HepG2 (cell line): ENCODE measurements around the gene UBP1. TPM values are rescaled to one million over a fixed set of nuclear protein-coding genes. Genes with fewer than 3 reads are reported as not detected.
A peak's percentile ranks its signal among the peaks of the same experiment; 100 is the strongest.

Experiments
- ATAC-seq: fragments of 200-7000 bp; cut with Tn5 transposase; 3 replicates; pipeline ENCODE4 v1.9.1; 2020; ENCODE audit warnings: mild to moderate bottlenecking, moderate library complexity
- BruUV-seq: library from RNA; stranded (reverse); fragments of 400-500 nt; replicated peaks from 2 replicates; lab custom pipeline; 2021; lab: Mats Ljungman, UMichigan
- CTCF ChIA-PET: fragments of 300-600 bp; formaldehyde crosslinking; extraction: SDS; loops from one replicate; lab custom pipeline; 2021; ENCODE audit warnings: low total read pairs, inconsistent platforms, low intra/inter-chr PET ratio; lab: Yijun Ruan, JAX
- POLR2A ChIA-PET: fragments of 350-600 bp; sonication (Branson Sonifier 250); formaldehyde crosslinking; loops from one replicate; lab custom pipeline; 2020; ENCODE audit warnings: antibody characterized with exemption, inconsistent platforms; lab: Yijun Ruan, JAX
- DNase-seq: peaks from one replicate; pipeline ENCODE4 v3.0.0-alpha.2; 2015; ENCODE audit warnings: low spot score
- FAIRE-seq: peaks from 3 replicates; lab custom pipeline; 2011; peaks lifted over from hg19 to GRCh38; lab: Jason Lieb, UNC
- H2AFZ ChIP-seq: one replicate; pipeline ENCODE4 v1.6.1; 2011; ENCODE audit warnings: low read length, inconsistent platforms
- H3K27ac ChIP-seq: fragments of 300-600 bp; 3 replicates; pipeline ENCODE4 v1.8.0; 2011; ENCODE audit warnings: mixed run types, mild to moderate bottlenecking, mixed read lengths, low read length, inconsistent platforms; ENCODE audit not compliant: insufficient read depth; ENCODE audit errors: extremely low read length
- H3K27me3 ChIP-seq, 2 experiments: fragments of 200-600 bp in 1 of 2; 2 replicates in 1 of 2; 3 replicates in 1 of 2; pipeline versions ENCODE4 v1.6.0 to v1.8.0; 2011; ENCODE audit warnings: low read length in 2 of 2, mild to moderate bottlenecking in 2 of 2, moderate library complexity in 2 of 2, inconsistent platforms in 1 of 2; ENCODE audit not compliant: insufficient read depth in 2 of 2, control insufficient read depth in 1 of 2
- H3K36me3 ChIP-seq, 2 experiments: fragments of 200-600 bp in 1 of 2; replicated peaks in 1 of 2; 2 replicates in 1 of 2; 3 replicates in 1 of 2; pipeline versions ENCODE4 v1.5.1 to v1.8.0; 2011; ENCODE audit warnings: low read length in 2 of 2, inconsistent platforms in 1 of 2; ENCODE audit not compliant: insufficient read depth in 2 of 2, control insufficient read depth in 1 of 2
- H3K4me1 ChIP-seq: 2 replicates; pipeline ENCODE4 v1.5.1; 2012; ENCODE audit warnings: low read length, inconsistent platforms; ENCODE audit not compliant: insufficient read depth
- H3K4me2 ChIP-seq: 2 replicates; pipeline ENCODE4 v1.6.0; 2011; ENCODE audit warnings: low read depth, low read length, inconsistent platforms
- H3K4me3 ChIP-seq, 3 experiments: fragments of 200-600 bp in 1 of 3; sonication (generic), shearing (Covaris generic) in 1 of 3; replicated peaks in 1 of 3; 2 replicates each; pipeline ENCODE4 v1.5.1; 2011 to 2016; ENCODE audit warnings: low read length in 3 of 3, inconsistent platforms in 2 of 3, low read depth in 2 of 3, mild to moderate bottlenecking in 2 of 3, control low read depth in 1 of 3, mixed read lengths in 1 of 3; ENCODE audit not compliant: insufficient read depth in 1 of 3
- H3K79me2 ChIP-seq: one replicate; pipeline ENCODE4 v1.6.1; 2011; ENCODE audit warnings: low read length, inconsistent platforms; ENCODE audit not compliant: insufficient read depth
- H3K9ac ChIP-seq: 2 replicates; pipeline ENCODE4 v1.6.0; 2011; ENCODE audit warnings: mild to moderate bottlenecking, low read depth, low read length, inconsistent platforms; ENCODE audit not compliant: insufficient read depth
- H3K9me3 ChIP-seq: 2 replicates; pipeline ENCODE4 v1.5.1; 2012; ENCODE audit warnings: mild to moderate bottlenecking, low read length
- H4K20me1 ChIP-seq: 2 replicates; pipeline ENCODE4 v1.6.0; 2011; ENCODE audit warnings: inconsistent platforms, mild to moderate bottlenecking, low read length, moderate library complexity; ENCODE audit not compliant: insufficient read depth
- ARNT ChIP-seq: fragments of 450-650 bp; IDR thresholded peaks from 2 replicates; pipeline ENCODE4 v1.6.1; 2017
- HHEX ChIP-seq: IDR thresholded peaks from 2 replicates; pipeline ENCODE4 v1.6.1; 2016; ENCODE audit warnings: control low read depth
- NFYC ChIP-seq: IDR thresholded peaks from 2 replicates; pipeline ENCODE4 v1.6.1; 2016; ENCODE audit warnings: missing genetic modification reagents, missing compliant biosample characterization
- POLR2G ChIP-seq: fragments of 200-400 bp; formaldehyde crosslinking; IDR thresholded peaks from 2 replicates; pipeline ENCODE4 v1.6.1; 2018; ENCODE audit warnings: mild to moderate bottlenecking, low read depth, low read length, moderate library complexity
- PTBP1 ChIP-seq: fragments of 200-400 bp; formaldehyde crosslinking; IDR thresholded peaks from 2 replicates; pipeline ENCODE4 v1.6.1; 2018; ENCODE audit warnings: low read length, low read depth; ENCODE audit not compliant: poor library complexity, severe bottlenecking
- RBM22 ChIP-seq: fragments of 200-400 bp; formaldehyde crosslinking; optimal IDR thresholded peaks from 2 replicates; pipeline ENCODE3; 2017; ENCODE audit warnings: mild to moderate bottlenecking, low read length, moderate library complexity
- SNRNP70 ChIP-seq: fragments of 200-400 bp; formaldehyde crosslinking; IDR thresholded peaks from 2 replicates; pipeline ENCODE4 v1.6.1; 2017; ENCODE audit warnings: mild to moderate bottlenecking, low read depth, low read length, moderate library complexity
- SP4 ChIP-seq: sonication (generic); formaldehyde crosslinking; IDR thresholded peaks from 2 replicates; pipeline ENCODE4 v1.8.1; 2023; ENCODE audit warnings: mild to moderate bottlenecking, missing genetic modification reagents
- SP5 ChIP-seq: IDR thresholded peaks from 2 replicates; pipeline ENCODE4 v1.6.1; 2016; ENCODE audit warnings: low read depth, borderline replicate concordance
- TBP ChIP-seq: sonication (generic); formaldehyde crosslinking; IDR thresholded peaks from 2 replicates; pipeline ENCODE4 v1.5.0; 2020; ENCODE audit warnings: missing genetic modification reagents
- ZNF766 ChIP-seq: sonication (generic); formaldehyde crosslinking; IDR thresholded peaks from 2 replicates; pipeline ENCODE4 v1.5.0; 2020; ENCODE audit warnings: missing genetic modification reagents, borderline replicate concordance
- WGBS: methylation state at CpG from one replicate; pipeline ENCODE4 v1.1.6; 2017; ENCODE audit warnings: low lambda C conversion rate; 5-methylcytosine and 5-hydroxymethylcytosine counted together
- in situ Hi-C: cut with HindIII; loops from 2 replicates; pipeline ENCODE4 v1.10.0; 2017; ENCODE audit warnings: low pct_unique_long_range_greater_than_20kb; ENCODE audit not compliant: extremely low pct_ligation_motif_present
- intact Hi-C: fragments of 100-400 bp; cut with micrococcal nuclease; formaldehyde crosslinking; loops from one replicate; pipeline ENCODE4 v1.10.0; 2022; ENCODE audit not compliant: unreplicated experiment
- polyA plus RNA-seq, 8 experiments: library from polyadenylated mRNA; depleted of rRNA in 3 of 8; stranded (reverse) in 7 of 8; unstranded in 1 of 8; fragments of >200 nt; fragmentation: Illumina TruSeq in 4 of 8; extraction: Trizol in 4 of 8; gene quantifications; 2 replicates each; pipeline versions ENCODE4 v1.2.1 to v1.2.3, GENCODE V29; 2011 to 2016; ENCODE audit warnings: low read depth in 4 of 8, missing spikeins in 1 of 8, mixed read lengths in 1 of 8; ENCODE audit not compliant: insufficient read depth in 1 of 8
- total RNA-seq, 5 experiments: library from RNA; depleted of rRNA; stranded (reverse); fragments of >200 nt; fragmentation: Illumina TruSeq; extraction: Trizol; gene quantifications; 2 replicates each; pipeline ENCODE4 v1.2.3, GENCODE V29; 2016; ENCODE audit warnings: low read depth in 1 of 5
- TF ChIP-seq, protein P1 (sequence below): fragments of 450-650 bp; IDR thresholded peaks from 2 replicates; pipeline ENCODE4 v1.6.1; 2017
- TF ChIP-seq, protein P2 (sequence below): sonication (generic); formaldehyde crosslinking; IDR thresholded peaks from 2 replicates; pipeline ENCODE4 v1.4.0; 2020; ENCODE audit warnings: low read depth, mild to moderate bottlenecking, missing genetic modification reagents
- TF ChIP-seq, protein P3 (sequence below): sonication (generic); formaldehyde crosslinking; IDR thresholded peaks from 2 replicates; pipeline ENCODE4 v1.4.0; 2020; ENCODE audit warnings: missing genetic modification reagents
- TF ChIP-seq, protein P4 (sequence below): IDR thresholded peaks from 2 replicates; pipeline ENCODE4 v1.6.1; 2018; ENCODE audit warnings: missing genetic modification reagents, mild to moderate bottlenecking, missing compliant biosample characterization

The UBP1 gene
- total and polyA plus RNA-seq, 2 of the 13 experiments (the other 11 are each of a cell fraction or from before 2014, with no cell fraction given), result 48.3 to 79.9 TPM

DNA sequence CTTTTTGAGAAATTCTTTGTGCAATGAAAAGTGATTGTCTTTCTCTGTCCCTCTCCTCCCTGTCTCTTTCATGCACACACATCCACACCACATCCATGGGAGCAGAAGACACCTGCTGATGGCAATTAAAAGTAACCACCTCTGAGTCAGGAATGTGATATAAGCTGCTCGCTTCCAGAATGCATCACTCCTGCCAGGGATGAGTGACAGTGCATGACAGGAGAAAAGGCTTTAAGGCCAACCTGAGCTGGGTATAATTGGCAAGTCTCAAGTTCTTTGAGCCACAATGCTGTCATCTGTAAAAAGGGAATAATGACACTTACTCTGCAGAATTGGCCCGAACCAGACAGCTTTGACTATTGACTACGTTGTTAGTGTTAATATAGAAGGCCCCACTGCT, 59.6 kb downstream of the UBP1 start:
- H3K79me2 ChIP-seq, result no peaks in the 10 kb centered on the region
- H3K4me1 ChIP-seq, result peaks cover 10% of the 10 kb centered on the region
- DNase-seq, result no peak
- H3K9me3 ChIP-seq, result no peaks in the 10 kb centered on the region
- TF ChIP-seq, protein P1, sequence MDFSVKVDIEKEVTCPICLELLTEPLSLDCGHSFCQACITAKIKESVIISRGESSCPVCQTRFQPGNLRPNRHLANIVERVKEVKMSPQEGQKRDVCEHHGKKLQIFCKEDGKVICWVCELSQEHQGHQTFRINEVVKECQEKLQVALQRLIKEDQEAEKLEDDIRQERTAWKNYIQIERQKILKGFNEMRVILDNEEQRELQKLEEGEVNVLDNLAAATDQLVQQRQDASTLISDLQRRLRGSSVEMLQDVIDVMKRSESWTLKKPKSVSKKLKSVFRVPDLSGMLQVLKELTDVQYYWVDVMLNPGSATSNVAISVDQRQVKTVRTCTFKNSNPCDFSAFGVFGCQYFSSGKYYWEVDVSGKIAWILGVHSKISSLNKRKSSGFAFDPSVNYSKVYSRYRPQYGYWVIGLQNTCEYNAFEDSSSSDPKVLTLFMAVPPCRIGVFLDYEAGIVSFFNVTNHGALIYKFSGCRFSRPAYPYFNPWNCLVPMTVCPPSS, result no peak
- TF ChIP-seq SP5 (no peak), POLR2G (no peak; the same call in 1 of the 2 replicates), TBP (CRISPR knock-in tag) (no peak), RBM22 (peak; percentile 13)
- no peak overlapping the region for H3K27ac ChIP-seq
- no peak overlapping the region for H2AFZ ChIP-seq
- intact Hi-C loops, result no loop called here
- no peak overlapping the region for H3K9ac ChIP-seq
- 98% methylated on average over 3 of the region's 3 CpGs for WGBS
- ChIA-PET CTCF (no interaction called here), POLR2A (no interaction called here)
- no peak for ATAC-seq
- in situ Hi-C loops, result no loop called here
- no peak for FAIRE-seq
- H3K4me3 ChIP-seq, result no peak overlapping the region
- no peak overlapping the region for H3K4me2 ChIP-seq
- no peaks in the 10 kb centered on the region for H4K20me1 ChIP-seq
- H3K27me3 ChIP-seq, result no peaks in the 10 kb centered on the region
- BruUV-seq, result no TSS peak
- H3K36me3 ChIP-seq, result peaks cover 1 to 5% of the 10 kb centered on the region in 2 experiments; a peak in 2 of 5 replicates

DNA sequence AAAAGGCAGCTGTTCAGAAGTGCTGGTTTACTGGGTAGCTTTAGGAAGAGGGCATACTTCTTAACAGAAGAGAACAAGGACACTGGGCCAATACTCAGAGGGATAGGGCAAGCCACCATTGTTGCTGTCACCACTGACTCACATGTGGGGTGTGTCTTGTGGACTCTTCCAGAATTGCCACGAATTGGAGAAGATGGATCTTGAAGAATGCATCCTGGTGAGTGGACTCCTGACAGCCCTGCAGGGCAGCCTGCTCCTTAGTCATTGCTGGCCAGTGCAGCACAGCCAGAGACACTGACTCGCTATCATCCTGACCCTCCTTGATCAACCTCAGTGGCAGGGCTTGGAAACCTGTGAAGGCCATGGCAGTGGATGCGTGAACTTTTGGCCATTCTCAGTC, 62.3 kb downstream of the UBP1 start:
- Histone ChIP-seq H3K9me3 (no peaks in the 10 kb centered on the region), H3K4me2 (no peak overlapping the region), H4K20me1 (no peaks in the 10 kb centered on the region), H3K9ac (no peak overlapping the region), H3K79me2 (no peaks in the 10 kb centered on the region), H3K27ac (no peak overlapping the region), H3K36me3 (peaks cover 0 to 7% of the 10 kb centered on the region in 2 experiments; a peak in 3 of 5 replicates), H2AFZ (no peak overlapping the region), H3K27me3 (no peaks in the 10 kb centered on the region), H3K4me3 (no peak overlapping the region), H3K4me1 (peaks cover 10% of the 10 kb centered on the region)
- ChIA-PET CTCF (no interaction called here), POLR2A (no interaction called here)
- no TSS peak for BruUV-seq
- DNase-seq (no peak), ATAC-seq (peak; percentile 45), FAIRE-seq (no peak)
- 87% methylated on average over 2 of the region's 3 CpGs for WGBS
- intact Hi-C loops (no loop called here), in situ Hi-C loops (no loop called here)
- no peak for TF ChIP-seq ARNT
- no peak for TF ChIP-seq SNRNP70
- no peak for TF ChIP-seq PTBP1
- TF ChIP-seq, protein P2, sequence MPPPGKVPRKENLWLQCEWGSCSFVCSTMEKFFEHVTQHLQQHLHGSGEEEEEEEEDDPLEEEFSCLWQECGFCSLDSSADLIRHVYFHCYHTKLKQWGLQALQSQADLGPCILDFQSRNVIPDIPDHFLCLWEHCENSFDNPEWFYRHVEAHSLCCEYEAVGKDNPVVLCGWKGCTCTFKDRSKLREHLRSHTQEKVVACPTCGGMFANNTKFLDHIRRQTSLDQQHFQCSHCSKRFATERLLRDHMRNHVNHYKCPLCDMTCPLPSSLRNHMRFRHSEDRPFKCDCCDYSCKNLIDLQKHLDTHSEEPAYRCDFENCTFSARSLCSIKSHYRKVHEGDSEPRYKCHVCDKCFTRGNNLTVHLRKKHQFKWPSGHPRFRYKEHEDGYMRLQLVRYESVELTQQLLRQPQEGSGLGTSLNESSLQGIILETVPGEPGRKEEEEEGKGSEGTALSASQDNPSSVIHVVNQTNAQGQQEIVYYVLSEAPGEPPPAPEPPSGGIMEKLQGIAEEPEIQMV, result no peak
- no peak for TF ChIP-seq ZNF766
- TF ChIP-seq, protein P3, sequence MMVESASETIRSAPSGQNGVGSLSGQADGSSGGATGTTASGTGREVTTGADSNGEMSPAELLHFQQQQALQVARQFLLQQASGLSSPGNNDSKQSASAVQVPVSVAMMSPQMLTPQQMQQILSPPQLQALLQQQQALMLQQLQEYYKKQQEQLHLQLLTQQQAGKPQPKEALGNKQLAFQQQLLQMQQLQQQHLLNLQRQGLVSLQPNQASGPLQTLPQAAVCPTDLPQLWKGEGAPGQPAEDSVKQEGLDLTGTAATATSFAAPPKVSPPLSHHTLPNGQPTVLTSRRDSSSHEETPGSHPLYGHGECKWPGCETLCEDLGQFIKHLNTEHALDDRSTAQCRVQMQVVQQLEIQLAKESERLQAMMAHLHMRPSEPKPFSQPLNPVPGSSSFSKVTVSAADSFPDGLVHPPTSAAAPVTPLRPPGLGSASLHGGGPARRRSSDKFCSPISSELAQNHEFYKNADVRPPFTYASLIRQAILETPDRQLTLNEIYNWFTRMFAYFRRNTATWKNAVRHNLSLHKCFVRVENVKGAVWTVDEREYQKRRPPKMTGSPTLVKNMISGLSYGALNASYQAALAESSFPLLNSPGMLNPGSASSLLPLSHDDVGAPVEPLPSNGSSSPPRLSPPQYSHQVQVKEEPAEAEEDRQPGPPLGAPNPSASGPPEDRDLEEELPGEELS (CRISPR knock-in tag), result no peak
- TF ChIP-seq, protein P4, sequence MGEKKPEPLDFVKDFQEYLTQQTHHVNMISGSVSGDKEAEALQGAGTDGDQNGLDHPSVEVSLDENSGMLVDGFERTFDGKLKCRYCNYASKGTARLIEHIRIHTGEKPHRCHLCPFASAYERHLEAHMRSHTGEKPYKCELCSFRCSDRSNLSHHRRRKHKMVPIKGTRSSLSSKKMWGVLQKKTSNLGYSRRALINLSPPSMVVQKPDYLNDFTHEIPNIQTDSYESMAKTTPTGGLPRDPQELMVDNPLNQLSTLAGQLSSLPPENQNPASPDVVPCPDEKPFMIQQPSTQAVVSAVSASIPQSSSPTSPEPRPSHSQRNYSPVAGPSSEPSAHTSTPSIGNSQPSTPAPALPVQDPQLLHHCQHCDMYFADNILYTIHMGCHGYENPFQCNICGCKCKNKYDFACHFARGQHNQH (CRISPR knock-in tag), result no peak
- no peak for TF ChIP-seq NFYC (CRISPR knock-in tag)
- TF ChIP-seq HHEX, result no peak
- no peak for TF ChIP-seq SP4 (CRISPR knock-in tag)
